Caco-2 (cell line): ENCODE results near the gene BIN2. TPM values are rescaled to one million over a fixed set of nuclear protein-coding genes. Genes with fewer than 3 reads are reported as not detected.

ENCODE experiments used
- BruUV-seq: library from RNA; stranded (reverse); fragments of 400-500 nt; replicated peaks from 2 replicates; lab custom pipeline; 2021; lab: Mats Ljungman, UMichigan
- CTCF ChIA-PET: fragments of 300-600 bp; sonication (Branson Sonifier 250); formaldehyde crosslinking; loops from one replicate; lab custom pipeline; 2022; ENCODE audit warnings: antibody characterized with exemption; lab: Charles Lee
- POLR2A ChIA-PET: fragments of 300-600 bp; sonication (Branson Sonifier 250); formaldehyde crosslinking; loops from one replicate; lab custom pipeline; 2022; ENCODE audit warnings: antibody characterized with exemption; lab: Charles Lee
- DNase-seq, 2 experiments: peaks; one replicate each; pipeline versions ENCODE4 v3.0.0 to v3.0.0-alpha.2; 2020 to 2022
- H3K27me3 ChIP-seq: replicated peaks from 2 replicates; pipeline ENCODE4 v1.6.0; 2011; ENCODE audit warnings: low read length; ENCODE audit not compliant: control insufficient read depth, insufficient read depth
- H3K36me3 ChIP-seq: 2 replicates; pipeline ENCODE4 v1.5.1; 2011; ENCODE audit warnings: low read length; ENCODE audit not compliant: control insufficient read depth, insufficient read depth
- H3K4me1 ChIP-seq: fragments of 250-450 bp; sonication (Bioruptor Pico); 2 replicates; pipeline ENCODE4 v1.5.1; 2020; ENCODE audit warnings: mild to moderate bottlenecking
- H3K4me3 ChIP-seq: 2 replicates; pipeline ENCODE4 v1.5.1; 2011; ENCODE audit warnings: low read depth, mild to moderate bottlenecking, control low read depth, low read length
- H3K9me3 ChIP-seq: fragments of 250-450 bp; sonication (Bioruptor Pico); 2 replicates; pipeline ENCODE4 v1.5.1; 2020; ENCODE audit warnings: mild to moderate bottlenecking, moderate library complexity
- H3K27ac Mint-ChIP-seq: one replicate; pipeline ENCODE4 v1.8.0; 2022; ENCODE audit warnings: mixed read lengths; ENCODE audit not compliant: unreplicated experiment
- H3K27me3 Mint-ChIP-seq: one replicate; pipeline ENCODE4 v1.8.0; 2022; ENCODE audit warnings: mixed read lengths; ENCODE audit not compliant: insufficient read depth, unreplicated experiment
- H3K36me3 Mint-ChIP-seq: one replicate; pipeline ENCODE4 v1.8.0; 2022; ENCODE audit warnings: mild to moderate bottlenecking, mixed read lengths; ENCODE audit not compliant: insufficient read depth, unreplicated experiment
- H3K4me1 Mint-ChIP-seq: one replicate; pipeline ENCODE4 v1.8.0; 2022; ENCODE audit warnings: low read depth, mixed read lengths; ENCODE audit not compliant: unreplicated experiment
- H3K4me3 Mint-ChIP-seq: one replicate; pipeline ENCODE4 v1.8.0; 2022; ENCODE audit warnings: mild to moderate bottlenecking, moderate library complexity, mixed read lengths; ENCODE audit not compliant: unreplicated experiment
- H3K9me3 Mint-ChIP-seq: one replicate; pipeline ENCODE4 v1.8.0; 2022; ENCODE audit warnings: mixed read lengths; ENCODE audit not compliant: unreplicated experiment
- intact Hi-C: fragments of 100-400 bp; cut with micrococcal nuclease; formaldehyde crosslinking; loops from one replicate; pipeline ENCODE4 v1.10.0; 2022; ENCODE audit not compliant: unreplicated experiment
- total RNA-seq: library from RNA; stranded (reverse); gene quantifications from 2 replicates; pipeline ENCODE4 v1.2.3, GENCODE V29; 2022
- TF ChIP-seq, protein P1 (sequence below), 2 experiments: fragments of 200-600 bp in 1 of 2; IDR thresholded peaks; 1 replicate in 1 of 2; 2 replicates in 1 of 2; pipeline versions ENCODE4 v1.5.1 to v1.8.0; 2011 to 2022; ENCODE audit warnings: antibody characterized with exemption in 1 of 2, control low read depth in 1 of 2, inconsistent platforms in 1 of 2, low read depth in 1 of 2, low read length in 1 of 2, mild to moderate bottlenecking in 1 of 2, moderate library complexity in 1 of 2; ENCODE audit not compliant: insufficient read depth in 1 of 2, severe bottlenecking in 1 of 2, unreplicated experiment in 1 of 2

The BIN2 gene
- total RNA-seq, 1 experiment from 2014 or later, result 0.18 TPM

GRCh38 chr12:51330186-51330585, 6.2 kb upstream of the BIN2 start:
- peaks cover 11% of the 10 kb centered on the region for H3K4me1 ChIP-seq
- H3K36me3 ChIP-seq, result no peaks in the 10 kb centered on the region
- H3K4me3 ChIP-seq, result no peak overlapping the region
- no peak overlapping the region for H3K27ac Mint-ChIP-seq
- no peak overlapping the region for H3K4me3 Mint-ChIP-seq
- H3K9me3 ChIP-seq, result no peaks in the 10 kb centered on the region
- POLR2A ChIA-PET, result no interaction called here
- TF ChIP-seq, protein P1, sequence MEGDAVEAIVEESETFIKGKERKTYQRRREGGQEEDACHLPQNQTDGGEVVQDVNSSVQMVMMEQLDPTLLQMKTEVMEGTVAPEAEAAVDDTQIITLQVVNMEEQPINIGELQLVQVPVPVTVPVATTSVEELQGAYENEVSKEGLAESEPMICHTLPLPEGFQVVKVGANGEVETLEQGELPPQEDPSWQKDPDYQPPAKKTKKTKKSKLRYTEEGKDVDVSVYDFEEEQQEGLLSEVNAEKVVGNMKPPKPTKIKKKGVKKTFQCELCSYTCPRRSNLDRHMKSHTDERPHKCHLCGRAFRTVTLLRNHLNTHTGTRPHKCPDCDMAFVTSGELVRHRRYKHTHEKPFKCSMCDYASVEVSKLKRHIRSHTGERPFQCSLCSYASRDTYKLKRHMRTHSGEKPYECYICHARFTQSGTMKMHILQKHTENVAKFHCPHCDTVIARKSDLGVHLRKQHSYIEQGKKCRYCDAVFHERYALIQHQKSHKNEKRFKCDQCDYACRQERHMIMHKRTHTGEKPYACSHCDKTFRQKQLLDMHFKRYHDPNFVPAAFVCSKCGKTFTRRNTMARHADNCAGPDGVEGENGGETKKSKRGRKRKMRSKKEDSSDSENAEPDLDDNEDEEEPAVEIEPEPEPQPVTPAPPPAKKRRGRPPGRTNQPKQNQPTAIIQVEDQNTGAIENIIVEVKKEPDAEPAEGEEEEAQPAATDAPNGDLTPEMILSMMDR (IDR thresholded peaks at IDR 0.05; ENCODE audit: insufficient read depth in 1 of 2, low read depth in 1 of 2, low read length in 1 of 2, severe bottlenecking in 1 of 2, unreplicated experiment in 1 of 2), result no peak
- BruUV-seq, result no TSS peak
- intact Hi-C loops, result no loop called here
- no peak for DNase-seq
- peaks cover 35% of the 10 kb centered on the region for H3K4me1 Mint-ChIP-seq
- no peaks in the 10 kb centered on the region for H3K9me3 Mint-ChIP-seq
- H3K27me3 Mint-ChIP-seq, result no peaks in the 10 kb centered on the region
- H3K36me3 Mint-ChIP-seq, result no peaks in the 10 kb centered on the region
- no peaks in the 10 kb centered on the region for H3K27me3 ChIP-seq
- CTCF ChIA-PET, result no interaction called here

GRCh38 chr12:51329742-51330141, 5.8 kb upstream of the BIN2 start:
- Histone ChIP-seq H3K4me3 (no peak overlapping the region), H3K9me3 (no peaks in the 10 kb centered on the region), H3K36me3 (no peaks in the 10 kb centered on the region), H3K27me3 (no peaks in the 10 kb centered on the region), H3K4me1 (peaks cover 11% of the 10 kb centered on the region)
- H3K4me1 Mint-ChIP-seq, result peaks cover 35% of the 10 kb centered on the region
- H3K27me3 Mint-ChIP-seq, result no peaks in the 10 kb centered on the region
- CTCF ChIA-PET, result no interaction called here
- DNase-seq, result no peak
- H3K4me3 Mint-ChIP-seq, result no peak overlapping the region
- POLR2A ChIA-PET, result no interaction called here
- TF ChIP-seq, protein P1 (IDR thresholded peaks at IDR 0.05; ENCODE audit: insufficient read depth in 1 of 2, low read depth in 1 of 2, low read length in 1 of 2, severe bottlenecking in 1 of 2, unreplicated experiment in 1 of 2), result no peak
- no peaks in the 10 kb centered on the region for H3K9me3 Mint-ChIP-seq
- no peak overlapping the region for H3K27ac Mint-ChIP-seq
- intact Hi-C loops, result no loop called here
- no peaks in the 10 kb centered on the region for H3K36me3 Mint-ChIP-seq
- BruUV-seq, result no TSS peak

GRCh38 chr12:51328587-51328986, 4.6 kb upstream of the BIN2 start:
- Histone ChIP-seq H3K4me3 (no peak overlapping the region), H3K9me3 (no peaks in the 10 kb centered on the region), H3K4me1 (peaks cover 14% of the 10 kb centered on the region), H3K27me3 (no peaks in the 10 kb centered on the region), H3K36me3 (no peaks in the 10 kb centered on the region)
- H3K36me3 Mint-ChIP-seq, result no peaks in the 10 kb centered on the region
- H3K27ac Mint-ChIP-seq, result no peak overlapping the region
- no peak for DNase-seq
- H3K4me1 Mint-ChIP-seq, result peaks cover 30% of the 10 kb centered on the region
- intact Hi-C loops, result no loop called here
- H3K4me3 Mint-ChIP-seq, result no peak overlapping the region
- TF ChIP-seq, protein P1 (IDR thresholded peaks at IDR 0.05; ENCODE audit: insufficient read depth in 1 of 2, low read depth in 1 of 2, low read length in 1 of 2, severe bottlenecking in 1 of 2, unreplicated experiment in 1 of 2), result no peak
- POLR2A ChIA-PET, result no interaction called here
- CTCF ChIA-PET, result no interaction called here
- H3K9me3 Mint-ChIP-seq, result no peaks in the 10 kb centered on the region
- no peaks in the 10 kb centered on the region for H3K27me3 Mint-ChIP-seq
- BruUV-seq, result no TSS peak
